DND-41 (cell line): ENCODE data around the gene GALR2.

Experiments
- CTCF ChIP-seq: IDR thresholded peaks from 2 replicates; pipeline ENCODE4 v1.5.1; 2012; ENCODE audit warnings: borderline replicate concordance, low read length, moderate library complexity, mild to moderate bottlenecking; ENCODE audit not compliant: poor library complexity, severe bottlenecking; ENCODE audit errors: extremely low read depth
- EZH2 ChIP-seq: IDR thresholded peaks from 3 replicates; pipeline ENCODE4 v1.6.1; 2012; ENCODE audit warnings: borderline replicate concordance, low read depth, mild to moderate bottlenecking, moderate library complexity, low read length, inconsistent platforms; ENCODE audit not compliant: severe bottlenecking

- TF ChIP-seq CTCF (no peak), EZH2 (no peak)
These were observed 28.9 kb downstream of the GALR2 start, which contains the start of gene EXOC7 for GRCh38 chr17:76103274-76104139.
